H1 (cell line): Measurements from ENCODE around the gene CTBP2. TPM values are rescaled to one million over a fixed set of nuclear protein-coding genes. Genes with fewer than 3 reads are reported as not detected.

ENCODE experiments used
- CTCF ChIA-PET: fragments of 300-600 bp; sonication (Branson Sonifier 250); formaldehyde crosslinking; loops from one replicate; lab custom pipeline; 2021; ENCODE audit not compliant: partially characterized antibody; lab: Charles Lee
- POLR2A ChIA-PET: fragments of 300-600 bp; sonication (Branson Sonifier 250); formaldehyde crosslinking; loops from one replicate; lab custom pipeline; 2021; ENCODE audit warnings: inconsistent platforms; ENCODE audit not compliant: partially characterized antibody; lab: Charles Lee
- DNase-seq, 2 experiments: peaks; one replicate each; pipeline versions ENCODE4 v3.0.0 to v3.0.0-alpha.2; 2010 to 2022; ENCODE audit warnings: low spot score in 2 of 2, low read depth in 1 of 2, mixed read lengths in 1 of 2
- FAIRE-seq: peaks from 2 replicates; lab custom pipeline; 2011; peaks lifted over from hg19 to GRCh38; lab: Jason Lieb, UNC
- H2AFZ ChIP-seq: 2 replicates; pipeline ENCODE4 v1.8.1; 2012; ENCODE audit warnings: low read length, inconsistent platforms
- H2AK5ac ChIP-seq: 2 replicates; pipeline ENCODE4 v1.6.1; 2013; ENCODE audit warnings: low read depth, low read length
- H2BK120ac ChIP-seq: replicated peaks from 2 replicates; pipeline ENCODE3; 2013; ENCODE audit warnings: low read depth, low read length, inconsistent platforms
- H2BK12ac ChIP-seq: 2 replicates; pipeline ENCODE4 v1.6.1; 2013; ENCODE audit warnings: low read depth, low read length
- H2BK15ac ChIP-seq: 2 replicates; pipeline ENCODE4 v1.6.1; 2013; ENCODE audit warnings: low read length
- H2BK20ac ChIP-seq: 2 replicates; pipeline ENCODE4 v1.6.1; 2013; ENCODE audit warnings: low read length
- H2BK5ac ChIP-seq: 2 replicates; pipeline ENCODE4 v1.6.1; 2013; ENCODE audit warnings: low read depth, low read length
- H3K14ac ChIP-seq: 2 replicates; pipeline ENCODE4 v1.6.1; 2013; ENCODE audit warnings: inconsistent platforms; ENCODE audit not compliant: insufficient read length
- H3K18ac ChIP-seq: 2 replicates; pipeline ENCODE4 v1.6.1; 2013; ENCODE audit warnings: low read length; ENCODE audit errors: extremely low read depth
- H3K23ac ChIP-seq: 2 replicates; pipeline ENCODE4 v1.6.1; 2013; ENCODE audit warnings: inconsistent platforms; ENCODE audit not compliant: insufficient read length
- H3K23me2 ChIP-seq: 2 replicates; pipeline ENCODE4 v1.6.1; 2013; ENCODE audit warnings: low read depth, low read length
- H3K27ac ChIP-seq: 2 replicates; pipeline ENCODE4 v1.6.1; 2011; ENCODE audit warnings: low read depth, low read length, inconsistent platforms
- H3K27me3 ChIP-seq, 4 experiments: replicated peaks in 1 of 4; 1 replicate in 1 of 4; 2 replicates in 3 of 4; pipeline versions ENCODE4 v1.6.1 to v1.8.1; 2011 to 2013; ENCODE audit warnings: low read length in 3 of 4, mild to moderate bottlenecking in 3 of 4, inconsistent platforms in 2 of 4, mixed read lengths in 2 of 4, moderate library complexity in 1 of 4; ENCODE audit not compliant: control insufficient read depth in 3 of 4, insufficient read depth in 3 of 4; ENCODE audit errors: extremely low read depth in 1 of 4
- H3K36me3 ChIP-seq, 4 experiments: 2 replicates each; pipeline versions ENCODE4 v1.6.1 to v1.8.1; 2011 to 2013; ENCODE audit warnings: mild to moderate bottlenecking in 4 of 4, low read length in 3 of 4, moderate library complexity in 2 of 4, control low read depth in 1 of 4, inconsistent platforms in 1 of 4; ENCODE audit not compliant: insufficient read depth in 4 of 4, control insufficient read depth in 2 of 4
- H3K4ac ChIP-seq: replicated peaks from 2 replicates; pipeline ENCODE3; 2013; ENCODE audit warnings: low read length, low read depth, mixed read lengths, inconsistent platforms; ENCODE audit not compliant: insufficient read length
- H3K4me1 ChIP-seq, 4 experiments: replicated peaks in 1 of 4; 1 replicate in 1 of 4; 2 replicates in 3 of 4; pipeline versions ENCODE4 v1.6.1 to v1.8.1; 2011 to 2013; ENCODE audit warnings: low read length in 3 of 4, inconsistent platforms in 2 of 4, mixed read lengths in 1 of 4; ENCODE audit not compliant: insufficient read depth in 4 of 4, control insufficient read depth in 3 of 4
- H3K4me2 ChIP-seq, 2 experiments: 2 replicates each; pipeline versions ENCODE4 v1.6.1 to v1.8.1; 2011 to 2013; ENCODE audit warnings: low read depth in 2 of 2, low read length in 2 of 2, control low read depth in 1 of 2, inconsistent platforms in 1 of 2, mild to moderate bottlenecking in 1 of 2; ENCODE audit not compliant: insufficient read depth in 1 of 2
- H3K4me3 ChIP-seq, 4 experiments: fragments of 200-600, 300-600 bp in 1 of 4; sonication (generic), shearing (Covaris generic), sonication (Bioruptor Twin) in 1 of 4; 2 replicates each; pipeline versions ENCODE4 v1.5.1 to v1.8.1; 2011 to 2016; ENCODE audit warnings: low read length in 4 of 4, low read depth in 3 of 4, control low read depth in 2 of 4, inconsistent platforms in 2 of 4, mild to moderate bottlenecking in 2 of 4, mixed read lengths in 1 of 4, moderate library complexity in 1 of 4; ENCODE audit not compliant: insufficient read depth in 2 of 4; ENCODE audit errors: extremely low read depth in 1 of 4
- H3K56ac ChIP-seq: replicated peaks from 2 replicates; pipeline ENCODE3; 2013; ENCODE audit warnings: low read depth, mild to moderate bottlenecking, mixed read lengths, low read length, inconsistent platforms; ENCODE audit not compliant: insufficient read length
- H3K79me1 ChIP-seq: 2 replicates; pipeline ENCODE4 v1.6.1; 2013; ENCODE audit warnings: low read depth, low read length, control low read depth
- H3K79me2 ChIP-seq, 2 experiments: 2 replicates each; pipeline versions ENCODE4 v1.6.1 to v1.8.1; 2012 to 2013; ENCODE audit warnings: low read length in 2 of 2, mild to moderate bottlenecking in 2 of 2, inconsistent platforms in 1 of 2; ENCODE audit not compliant: insufficient read depth in 2 of 2, control insufficient read depth in 1 of 2
- H3K9ac ChIP-seq, 4 experiments: replicated peaks in 1 of 4; 1 replicate in 1 of 4; 2 replicates in 3 of 4; pipeline versions ENCODE4 v1.6.1 to v1.8.1; 2011 to 2013; ENCODE audit warnings: low read depth in 3 of 4, low read length in 3 of 4, control low read depth in 2 of 4, mild to moderate bottlenecking in 2 of 4, moderate library complexity in 2 of 4, inconsistent platforms in 1 of 4; ENCODE audit errors: extremely low read depth in 1 of 4
- H3K9me3 ChIP-seq, 2 experiments: 2 replicates each; pipeline versions ENCODE4 v1.6.1 to v1.8.1; 2012 to 2013; ENCODE audit warnings: mild to moderate bottlenecking in 2 of 2, moderate library complexity in 2 of 2, control low read depth in 1 of 2, inconsistent platforms in 1 of 2, low read depth in 1 of 2, low read length in 1 of 2, mixed read lengths in 1 of 2; ENCODE audit not compliant: insufficient read depth in 2 of 2
- H4K20me1 ChIP-seq, 2 experiments: replicated peaks in 1 of 2; 2 replicates each; pipeline versions ENCODE3 to v1.8.1; 2011 to 2013; ENCODE audit warnings: inconsistent platforms in 2 of 2, low read length in 2 of 2, mild to moderate bottlenecking in 1 of 2; ENCODE audit not compliant: insufficient read depth in 2 of 2, control insufficient read depth in 1 of 2
- H4K5ac ChIP-seq: 2 replicates; pipeline ENCODE4 v1.6.1; 2013; ENCODE audit warnings: low read length, low read depth, mixed read lengths, inconsistent platforms; ENCODE audit not compliant: insufficient read length
- H4K8ac ChIP-seq: 2 replicates; pipeline ENCODE4 v1.8.0; 2013; ENCODE audit warnings: mild to moderate bottlenecking, moderate library complexity, low read length, inconsistent platforms; ENCODE audit not compliant: insufficient read depth; ENCODE audit errors: extremely low read depth
- H4K91ac ChIP-seq: replicated peaks from 2 replicates; pipeline ENCODE3; 2013; ENCODE audit warnings: low read length, mixed read lengths, inconsistent platforms; ENCODE audit not compliant: insufficient read length
- ZNF274 ChIP-seq: IDR thresholded peaks from 2 replicates; pipeline ENCODE4 v1.7.0; 2012; ENCODE audit warnings: low read length, borderline replicate concordance; ENCODE audit errors: extremely low read depth
- WGBS, 2 experiments: shearing (Covaris generic) in 1 of 2; methylation state at CpG; one replicate each; pipeline versions ENCODE4 v1.1.6 to v1.1.7; 2013 to 2015; ENCODE audit warnings: low lambda C conversion rate in 2 of 2, mixed read lengths in 2 of 2, inconsistent platforms in 1 of 2, low coverage in 1 of 2, missing lambda C conversion rate in 1 of 2; ENCODE audit not compliant: insufficient replicate concordance in 2 of 2, insufficient coverage in 1 of 2, insufficient read length in 1 of 2; ENCODE audit errors: extremely low coverage in 1 of 2, missing lambda C conversion rate in 1 of 2; 5-methylcytosine and 5-hydroxymethylcytosine counted together
- polyA plus RNA-seq, 7 experiments: library from polyadenylated mRNA; depleted of rRNA in 3 of 7; stranded (reverse) in 5 of 7; unstranded in 2 of 7; fragments of >200 nt in 5 of 7; fragments of 200-250 nt in 2 of 7; gene quantifications; 1 replicate in 5 of 7; 2 replicates in 1 of 7; 4 replicates in 1 of 7; pipeline versions ENCODE4 v1.2.1 to v1.2.3, GENCODE V29; 2011 to 2013; ENCODE audit warnings: missing spikeins in 2 of 7, mixed read lengths in 2 of 7
- total RNA-seq: library from RNA; stranded (reverse); fragmentation: NEBNext Ultra II Directional; extraction: Animal tissue kit (Norgen Biotek cat#: 25700); gene quantifications from 2 replicates; pipeline ENCODE4 v1.2.1, GENCODE V29; 2021

The CTBP2 gene
- total and polyA plus RNA-seq, 2 of the 8 experiments (the other 6 are each of a cell fraction or from before 2014, with no cell fraction given): 208 to 221 TPM

DNA sequence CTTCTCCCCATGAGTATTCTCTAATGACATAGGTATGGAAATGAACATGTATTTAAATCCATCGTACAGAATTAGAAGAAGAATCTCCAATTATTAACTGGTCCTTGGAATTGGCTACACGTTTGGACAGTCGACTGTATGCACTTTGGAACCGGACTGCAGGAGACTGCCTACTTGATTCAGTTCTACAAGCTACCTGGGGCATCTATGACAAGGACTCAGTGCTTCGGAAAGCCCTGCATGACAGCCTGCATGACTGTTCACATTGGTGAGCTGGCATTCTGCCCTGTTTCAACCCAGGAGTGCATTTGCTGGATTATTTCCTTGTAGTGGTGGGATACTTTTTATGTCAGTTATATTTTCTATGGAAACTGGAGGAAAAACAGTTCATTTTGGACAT lies 186.2 kb downstream of the CTBP2 start:
- no peaks in the 10 kb centered on the region for H3K4me1 ChIP-seq
- TF ChIP-seq ZNF274: no peak
- TF ChIP-seq, all 59 proteins: peak for 0
- Histone ChIP-seq H2BK12ac (no peak overlapping the region), H3K23ac (no peak overlapping the region), H3K9ac (no peak overlapping the region), H2BK5ac (no peak overlapping the region), H2BK20ac (no peak overlapping the region), H3K27ac (no peak overlapping the region), H2AFZ (no peak overlapping the region), H4K5ac (no peak overlapping the region), H2BK120ac (no peak overlapping the region), H3K4me2 (no peak overlapping the region), H3K14ac (no peak overlapping the region), H3K9me3 (no peaks in the 10 kb centered on the region), H4K20me1 (peaks cover 2 to 7% of the 10 kb centered on the region in 2 experiments), H3K79me1 (no peaks in the 10 kb centered on the region; the same call in 1 of the 2 replicates), H4K91ac (no peak overlapping the region), H3K4me3 (no peak overlapping the region), H3K27me3 (no peaks in the 10 kb centered on the region; a peak in 1 of 7 replicates), H3K4ac (no peak overlapping the region), H3K23me2 (no peaks in the 10 kb centered on the region), H3K36me3 (peaks cover 0 to 25% (median 2%) of the 10 kb centered on the region in 4 experiments; a peak in 5 of 8 replicates), H4K8ac (no peak overlapping the region), H2AK5ac (no peak overlapping the region), H2BK15ac (no peak overlapping the region), H3K18ac (no peak overlapping the region), H3K79me2 (peaks cover 0 to 28% of the 10 kb centered on the region in 2 experiments; a peak in 1 of 4 replicates), H3K56ac (no peak overlapping the region)
- 95% methylated on average over 5 of the region's 5 CpGs; no CpG with 5 or more reads in 1 of the 2 experiments for WGBS, 2 experiments
- ChIA-PET CTCF (no interaction called here), POLR2A (interaction anchor here (0.9 to 1.0 kb wide), 2 partner anchors 13 to 30 kb away, joined by 3 read pairs; no protein-coding TSS in a partner anchor)
- FAIRE-seq: no peak
- no peak for DNase-seq
